GM13977 (cell line): Measurements from ENCODE around the gene GLYATL1.
"Not testable (repeated sequence)": the region's sequence is repeated elsewhere in the genome, so short reads cannot be mapped to it uniquely, and the experiment has no call there.

Source experiments
- DNase-seq: peaks from one replicate; pipeline ENCODE4 v3.0.0; 2012; ENCODE audit warnings: low spot score
- in situ Hi-C: fragments of 300-500 bp; cut with MboI; formaldehyde crosslinking; loops from one replicate; pipeline ENCODE4 v1.12.0; 2022; ENCODE audit warnings: low sequenced_read_pairs, low pct_unique_long_range_greater_than_20kb, mixed read lengths, inconsistent platforms; ENCODE audit not compliant: unreplicated experiment
- TF ChIP-seq, protein P1 (sequence below): IDR thresholded peaks from 2 replicates; pipeline ENCODE4 v1.5.1; 2012; ENCODE audit warnings: mild to moderate bottlenecking, control low read depth; ENCODE audit not compliant: insufficient read depth; ENCODE audit errors: extremely low read depth, missing control alignments

GLYATL1 gene

DNA sequence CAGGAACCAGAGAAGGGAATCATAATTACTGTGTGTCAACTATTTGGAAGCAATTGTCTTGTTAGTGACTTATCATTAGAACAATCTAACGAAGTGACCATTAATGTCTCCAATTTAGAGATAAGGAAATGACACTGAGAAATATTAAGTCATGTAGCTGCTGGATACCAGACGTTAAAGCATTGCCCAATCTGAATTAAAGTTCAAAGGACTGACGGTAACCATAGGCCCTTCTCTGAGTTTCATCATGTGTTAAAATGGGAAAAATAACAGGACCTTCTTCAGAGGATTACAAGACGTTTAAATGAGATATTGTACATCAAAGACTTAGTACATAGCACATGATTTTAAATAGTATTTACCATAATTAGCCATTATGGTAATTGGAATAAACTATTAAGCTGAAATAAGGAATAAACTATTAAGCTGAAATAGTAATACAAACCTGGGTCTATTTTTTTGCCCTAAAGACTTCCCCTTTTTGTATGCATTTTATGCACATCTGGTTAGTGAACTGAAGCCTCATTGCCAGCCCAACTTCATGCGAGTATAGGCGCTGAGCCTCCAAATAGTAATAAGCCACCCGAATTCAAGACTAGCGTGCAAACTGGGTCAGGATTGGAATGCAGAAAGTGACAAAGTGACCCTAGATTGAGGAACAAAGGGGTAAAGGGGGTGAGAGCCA, 41.0 kb downstream of the GLYATL1 start:
- TF ChIP-seq, protein P1, sequence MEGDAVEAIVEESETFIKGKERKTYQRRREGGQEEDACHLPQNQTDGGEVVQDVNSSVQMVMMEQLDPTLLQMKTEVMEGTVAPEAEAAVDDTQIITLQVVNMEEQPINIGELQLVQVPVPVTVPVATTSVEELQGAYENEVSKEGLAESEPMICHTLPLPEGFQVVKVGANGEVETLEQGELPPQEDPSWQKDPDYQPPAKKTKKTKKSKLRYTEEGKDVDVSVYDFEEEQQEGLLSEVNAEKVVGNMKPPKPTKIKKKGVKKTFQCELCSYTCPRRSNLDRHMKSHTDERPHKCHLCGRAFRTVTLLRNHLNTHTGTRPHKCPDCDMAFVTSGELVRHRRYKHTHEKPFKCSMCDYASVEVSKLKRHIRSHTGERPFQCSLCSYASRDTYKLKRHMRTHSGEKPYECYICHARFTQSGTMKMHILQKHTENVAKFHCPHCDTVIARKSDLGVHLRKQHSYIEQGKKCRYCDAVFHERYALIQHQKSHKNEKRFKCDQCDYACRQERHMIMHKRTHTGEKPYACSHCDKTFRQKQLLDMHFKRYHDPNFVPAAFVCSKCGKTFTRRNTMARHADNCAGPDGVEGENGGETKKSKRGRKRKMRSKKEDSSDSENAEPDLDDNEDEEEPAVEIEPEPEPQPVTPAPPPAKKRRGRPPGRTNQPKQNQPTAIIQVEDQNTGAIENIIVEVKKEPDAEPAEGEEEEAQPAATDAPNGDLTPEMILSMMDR, result no peak
- no peak for DNase-seq
- in situ Hi-C loops, result no loop called here

DNA sequence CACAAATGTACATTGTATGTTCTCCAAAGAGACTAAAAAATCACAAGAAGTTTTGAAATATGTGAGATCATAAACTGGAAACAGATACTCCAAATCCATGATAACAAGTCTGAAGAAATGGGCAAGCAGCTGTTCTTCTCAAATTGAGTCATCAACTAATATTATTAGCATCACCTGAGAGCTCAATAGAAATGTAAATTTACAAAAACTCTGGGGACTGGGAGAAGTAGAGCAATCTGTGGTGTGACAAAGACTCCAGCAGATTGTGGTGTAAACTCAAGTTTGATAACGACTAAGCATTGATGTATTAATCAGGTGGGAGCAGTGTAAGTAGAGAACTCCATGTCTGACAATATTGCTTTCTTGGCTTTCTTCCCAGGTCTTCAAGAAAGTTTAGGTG, 53.2 kb downstream of the GLYATL1 start:
- no peak for DNase-seq
- TF ChIP-seq, protein P1, result no peak
- in situ Hi-C loops, result no loop called here

DNA sequence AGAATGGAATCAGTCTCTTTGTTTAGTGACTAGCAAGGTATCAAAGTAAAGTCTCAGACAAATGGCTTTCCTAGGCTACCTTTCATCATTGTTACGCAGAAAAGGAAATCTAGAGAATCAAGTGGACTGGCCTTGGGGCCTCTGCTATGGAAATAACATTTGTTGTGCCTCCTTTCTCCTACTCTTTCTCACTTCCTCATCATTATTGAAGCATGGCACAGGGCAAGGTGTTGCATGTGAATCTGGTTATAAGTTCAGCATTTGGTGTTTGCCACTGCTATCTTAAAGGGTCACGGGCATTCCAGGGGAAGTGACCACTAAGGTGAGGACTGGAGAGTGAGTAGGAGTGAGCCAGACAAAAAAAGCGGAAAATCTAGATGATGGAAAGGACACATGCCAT, 54.9 kb downstream of the GLYATL1 start:
- DNase-seq, result no peak
- in situ Hi-C loops, result no loop called here

DNA sequence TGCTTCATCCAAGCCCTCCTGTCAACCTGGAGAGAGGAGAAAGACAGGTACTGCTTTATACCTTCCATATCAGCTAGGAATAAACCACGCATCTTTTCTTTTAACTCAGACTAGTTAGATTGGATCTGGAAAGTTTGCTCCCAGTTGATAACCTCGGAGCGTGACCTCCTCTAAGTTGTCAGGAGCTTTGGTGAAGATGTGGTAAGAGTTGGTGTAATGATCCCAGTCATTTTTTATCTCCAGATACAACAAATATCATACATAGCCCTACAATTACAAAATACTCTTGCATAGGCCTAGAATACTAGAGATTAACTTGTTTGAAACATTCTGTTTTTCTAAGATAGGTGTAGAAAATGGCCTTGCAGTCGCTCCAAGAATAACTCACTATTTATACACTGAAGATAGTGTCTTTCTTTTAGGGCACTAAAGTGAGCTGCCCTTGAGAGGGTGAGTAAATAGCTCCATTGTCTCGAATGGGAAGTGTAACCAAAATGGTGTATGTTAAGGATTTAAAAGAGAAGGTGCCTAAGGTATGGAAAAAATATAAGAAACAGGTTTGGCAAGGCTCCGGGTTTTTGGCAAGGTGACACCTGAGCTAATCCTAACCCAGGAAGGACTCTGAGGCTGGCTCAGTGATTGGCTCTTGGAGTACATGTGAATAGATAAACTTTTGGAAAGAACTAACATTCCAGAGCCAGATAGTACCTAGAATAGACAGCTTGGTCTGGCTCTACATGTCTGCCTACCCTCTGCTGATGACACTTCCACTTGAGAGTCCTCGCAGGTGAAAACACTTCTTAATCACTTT, 59.4 kb downstream of the GLYATL1 start:
- TF ChIP-seq, protein P1, result no peak
- no peak for DNase-seq
- in situ Hi-C loops, result no loop called here

More for the DNA sequence above, 54.9 kb downstream of the GLYATL1 start:
- TF ChIP-seq, protein P1, result no peak

DNA sequence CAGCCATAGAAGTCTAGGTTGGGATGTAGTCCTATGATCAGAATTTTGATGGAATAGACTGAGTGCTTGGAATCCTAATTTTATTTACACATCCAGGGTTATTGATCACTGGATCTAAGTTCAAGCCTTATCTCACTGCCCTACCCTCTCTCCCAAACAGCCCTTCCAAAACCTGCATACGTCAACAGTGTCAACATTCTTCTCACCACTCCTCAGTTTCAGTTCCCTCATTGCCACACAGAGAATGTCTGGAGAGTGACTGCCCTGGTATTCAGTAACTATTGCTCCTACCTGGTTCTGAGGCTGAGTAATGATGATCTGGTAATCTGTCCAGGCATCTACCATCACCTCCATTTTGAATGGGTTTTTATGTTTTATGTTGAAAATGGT, 60.0 kb downstream of the GLYATL1 start:
- TF ChIP-seq, protein P1, result no peak
- in situ Hi-C loops, result no loop called here
- DNase-seq, result no peak

DNA sequence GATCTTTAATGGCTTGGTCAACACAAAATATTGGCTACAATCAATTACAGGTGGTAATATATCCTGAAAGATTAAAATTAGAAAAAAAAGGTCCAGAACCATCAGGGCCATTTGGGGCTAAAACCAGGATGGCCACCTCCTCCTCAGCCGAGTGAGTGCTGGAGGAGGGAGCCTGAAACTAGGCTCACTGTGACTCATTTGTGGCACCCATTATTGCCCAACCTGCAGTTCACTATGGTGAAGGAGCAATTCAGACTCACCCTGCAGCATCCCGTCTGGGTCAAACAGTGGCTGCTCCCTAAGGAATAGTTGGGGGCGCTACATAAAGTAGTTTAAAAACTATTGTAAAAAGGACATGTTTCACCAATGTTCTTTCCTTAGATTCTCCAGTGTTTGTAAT, 60.7 kb downstream of the GLYATL1 start:
- no peak for DNase-seq
- in situ Hi-C loops, result no loop called here
- TF ChIP-seq, protein P1, result no peak

DNA sequence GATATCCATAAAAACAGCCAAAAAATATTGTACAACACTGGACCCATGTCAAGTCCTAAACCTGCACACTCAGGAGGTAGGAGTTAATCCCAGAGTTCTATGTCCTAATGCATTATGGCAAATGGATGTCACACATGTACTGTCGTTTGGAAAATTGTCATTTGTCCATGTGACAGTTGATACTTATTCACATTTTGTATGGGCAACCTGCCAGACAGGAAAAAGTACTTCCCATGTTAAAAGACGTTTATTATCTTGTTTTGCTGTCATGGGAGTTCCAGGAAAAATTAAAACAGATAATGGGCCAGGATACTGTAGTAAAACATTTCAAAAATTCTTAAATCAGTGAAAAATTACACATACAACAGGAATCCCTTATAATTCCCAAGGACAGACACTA, 62.7 kb downstream of the GLYATL1 start:
- in situ Hi-C loops, DNase-seq: not testable (repeated sequence)
